HepG2 (cell line): ENCODE measurements around the gene SRXN1. TPM values are rescaled to one million over a fixed set of nuclear protein-coding genes. Genes with fewer than 3 reads are reported as not detected.

Experiments
- ARID3A ChIP-seq: IDR thresholded peaks from 2 replicates; pipeline ENCODE4 v1.6.1; 2012; ENCODE audit warnings: low read depth, low read length, improper control_type of control experiment
- ARNT2 ChIP-seq: sonication (generic); formaldehyde crosslinking; IDR thresholded peaks from 2 replicates; pipeline ENCODE4 v1.8.0; 2022; ENCODE audit warnings: mild to moderate bottlenecking, low read depth, missing genetic modification reagents, moderate library complexity
- ATF2 ChIP-seq: sonication (generic); formaldehyde crosslinking; IDR thresholded peaks from 2 replicates; pipeline ENCODE4 v1.4.0; 2020; ENCODE audit warnings: missing genetic modification reagents
- CTCF ChIP-seq: sonication (generic); formaldehyde crosslinking; IDR thresholded peaks from 2 replicates; pipeline ENCODE4 v1.5.0; 2020; ENCODE audit warnings: mild to moderate bottlenecking, missing genetic modification reagents, moderate library complexity
- DR1 ChIP-seq: sonication (generic); formaldehyde crosslinking; IDR thresholded peaks from 2 replicates; pipeline ENCODE4 v1.8.0; 2021; ENCODE audit warnings: mild to moderate bottlenecking, missing genetic modification reagents, inconsistent platforms
- FLYWCH1 ChIP-seq: sonication (generic); formaldehyde crosslinking; IDR thresholded peaks from 2 replicates; pipeline ENCODE4 v1.8.1; 2023; ENCODE audit warnings: mild to moderate bottlenecking, missing genetic modification reagents
- ISL2 ChIP-seq: sonication (generic); formaldehyde crosslinking; IDR thresholded peaks from 2 replicates; pipeline ENCODE4 v1.5.0; 2020; ENCODE audit warnings: missing genetic modification reagents
- KLF6 ChIP-seq: IDR thresholded peaks from 2 replicates; pipeline ENCODE4 v1.8.0; 2016; ENCODE audit warnings: missing biosample characterization, missing genetic modification reagents
- MED1 ChIP-seq: sonication (generic); formaldehyde crosslinking; IDR thresholded peaks from 2 replicates; pipeline ENCODE4 v1.4.0; 2020; ENCODE audit warnings: missing genetic modification reagents
- MXD4 ChIP-seq: IDR thresholded peaks from 2 replicates; pipeline ENCODE4 v1.6.1; 2016; ENCODE audit warnings: mild to moderate bottlenecking, missing biosample characterization, missing genetic modification reagents
- POGK ChIP-seq: sonication (generic); formaldehyde crosslinking; conservative IDR thresholded peaks from 2 replicates; pipeline ENCODE4 v1.8.0; 2022; ENCODE audit warnings: mild to moderate bottlenecking, moderate library complexity, missing genetic modification reagents
- SALL1 ChIP-seq: sonication (generic); formaldehyde crosslinking; IDR thresholded peaks from 2 replicates; pipeline ENCODE4 v1.8.0; 2022; ENCODE audit warnings: mild to moderate bottlenecking, missing genetic modification reagents
- SETDB1 ChIP-seq: sonication (generic); formaldehyde crosslinking; IDR thresholded peaks from 2 replicates; pipeline ENCODE4 v1.5.1; 2020; ENCODE audit warnings: missing genetic modification reagents, mild to moderate bottlenecking, borderline replicate concordance
- SP140L ChIP-seq: sonication (generic); formaldehyde crosslinking; IDR thresholded peaks from 2 replicates; pipeline ENCODE4 v1.4.0; 2020; ENCODE audit warnings: missing genetic modification reagents, borderline replicate concordance
- TAF1 ChIP-seq: sonication (generic); formaldehyde crosslinking; IDR thresholded peaks from 2 replicates; pipeline ENCODE4 v1.4.0; 2020; ENCODE audit warnings: missing genetic modification reagents
- ZKSCAN1 ChIP-seq: fragments of 150-350 bp; IDR thresholded peaks from 2 replicates; pipeline ENCODE4 v1.6.1; 2014; ENCODE audit warnings: low read length
- ZNF280B ChIP-seq: sonication (generic); formaldehyde crosslinking; IDR thresholded peaks from 2 replicates; pipeline ENCODE4 v1.5.0; 2020; ENCODE audit warnings: missing genetic modification reagents, mild to moderate bottlenecking, borderline replicate concordance
- ZSCAN5A ChIP-seq: sonication (generic); formaldehyde crosslinking; IDR thresholded peaks from 2 replicates; pipeline ENCODE4 v1.8.0; 2022; ENCODE audit warnings: mild to moderate bottlenecking, missing genetic modification reagents, borderline replicate concordance
- polyA plus RNA-seq, 8 experiments: library from polyadenylated mRNA; depleted of rRNA in 3 of 8; stranded (reverse) in 7 of 8; unstranded in 1 of 8; fragments of >200 nt; fragmentation: Illumina TruSeq in 4 of 8; extraction: Trizol in 4 of 8; gene quantifications; 2 replicates each; pipeline versions ENCODE4 v1.2.1 to v1.2.3, GENCODE V29; 2011 to 2016; ENCODE audit warnings: low read depth in 4 of 8, missing spikeins in 1 of 8, mixed read lengths in 1 of 8; ENCODE audit not compliant: insufficient read depth in 1 of 8
- total RNA-seq, 5 experiments: library from RNA; depleted of rRNA; stranded (reverse); fragments of >200 nt; fragmentation: Illumina TruSeq; extraction: Trizol; gene quantifications; 2 replicates each; pipeline ENCODE4 v1.2.3, GENCODE V29; 2016; ENCODE audit warnings: low read depth in 1 of 5

The SRXN1 gene
- total and polyA plus RNA-seq, 2 of the 13 experiments (the other 11 are each of a cell fraction or from before 2014, with no cell fraction given), result 29.9 to 87.7 TPM

- peak; percentile 79; the same call in 1 of the 2 replicates for TF ChIP-seq SP140L (CRISPR knock-in tag)
- no peak for TF ChIP-seq ZKSCAN1
- peak; percentile 32; the same call in 1 of the 2 replicates for TF ChIP-seq ZNF280B (CRISPR knock-in tag)
- peak; percentile 99 for TF ChIP-seq KLF6
- TF ChIP-seq CTCF (CRISPR knock-in tag), result no peak
- peak; percentile 100 for TF ChIP-seq ARNT2 (CRISPR knock-in tag)
- TF ChIP-seq FLYWCH1 (CRISPR knock-in tag), result peak; percentile 99
- TF ChIP-seq ARID3A, result no peak
- no peak for TF ChIP-seq TAF1
- peak; percentile 79 for TF ChIP-seq MED1 (CRISPR knock-in tag)
- TF ChIP-seq ZSCAN5A (CRISPR knock-in tag), result no peak
- peak; percentile 74; the same call in 1 of the 2 replicates for TF ChIP-seq ATF2 (CRISPR knock-in tag)
- TF ChIP-seq MXD4 (CRISPR knock-in tag), result peak; percentile 95; the same call in 1 of the 2 replicates
- TF ChIP-seq DR1 (CRISPR knock-in tag), result peak; percentile 74; the same call in 1 of the 2 replicates
- peak; percentile 82 for TF ChIP-seq ISL2 (CRISPR knock-in tag)
- peak; percentile 99 for TF ChIP-seq POGK (CRISPR knock-in tag)
- TF ChIP-seq SALL1 (CRISPR knock-in tag), result peak; percentile 100
- no peak for TF ChIP-seq SETDB1 (CRISPR knock-in tag)
Measured at GRCh38 chr20:675453-676314, 22.7 kb upstream of the SRXN1 start, which contains the start of gene SCRT2 (continued).
